Measurements from ENCODE around the gene KISS1. TPM values are rescaled to one million over a fixed set of nuclear protein-coding genes. Genes with fewer than 3 reads are reported as not detected.

KISS1 gene
- total RNA-seq, 1 donor from 2014 or later = not detected

DNA sequence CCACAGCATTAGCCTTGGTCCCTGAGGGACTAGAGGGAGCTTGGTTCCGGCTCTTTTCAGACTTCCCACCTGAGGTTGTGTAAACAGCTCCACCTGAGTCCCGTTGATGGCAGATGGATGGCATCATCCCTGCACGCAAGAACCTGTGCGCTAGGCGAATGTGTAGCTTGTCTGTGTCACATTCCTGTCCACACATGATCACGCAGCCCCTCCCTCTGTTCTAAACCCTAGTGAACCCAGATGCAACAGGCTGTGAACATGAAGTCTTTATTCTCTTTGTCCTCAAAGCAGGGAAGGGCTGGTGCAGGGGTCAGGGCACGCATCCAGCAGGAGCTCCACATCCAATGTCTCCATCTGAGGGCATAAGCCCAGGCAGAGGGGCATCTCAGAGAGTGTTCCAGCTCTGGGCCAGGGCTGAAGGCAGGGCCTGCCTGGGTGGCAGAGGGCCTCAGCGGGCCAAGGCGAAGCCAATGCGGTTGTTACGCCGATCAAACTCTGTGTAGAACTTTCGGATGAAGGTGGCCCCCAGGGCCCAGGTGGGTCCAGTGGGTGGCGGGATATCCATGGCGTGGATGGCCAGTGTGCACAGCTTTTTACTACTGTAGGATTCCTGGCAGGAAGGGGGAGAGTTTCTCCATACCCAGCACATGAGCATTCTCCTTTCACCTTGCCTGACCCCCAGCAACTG, 41.6 kb downstream of the KISS1 start:
- Mint-ChIP-seq H3K36me3 (ENCODE audit: low read depth) (no peaks in the 10 kb centered on the region), H3K4me1 (peaks cover 2% of the 10 kb centered on the region), H3K27me3 (peaks cover 30% of the 10 kb centered on the region), H3K27ac (no peak overlapping the region), H3K4me3 (no peak overlapping the region), H3K9me3 (no peaks in the 10 kb centered on the region)
- POLR2A ChIA-PET = no interaction called here
- TF ChIP-seq, protein P1, sequence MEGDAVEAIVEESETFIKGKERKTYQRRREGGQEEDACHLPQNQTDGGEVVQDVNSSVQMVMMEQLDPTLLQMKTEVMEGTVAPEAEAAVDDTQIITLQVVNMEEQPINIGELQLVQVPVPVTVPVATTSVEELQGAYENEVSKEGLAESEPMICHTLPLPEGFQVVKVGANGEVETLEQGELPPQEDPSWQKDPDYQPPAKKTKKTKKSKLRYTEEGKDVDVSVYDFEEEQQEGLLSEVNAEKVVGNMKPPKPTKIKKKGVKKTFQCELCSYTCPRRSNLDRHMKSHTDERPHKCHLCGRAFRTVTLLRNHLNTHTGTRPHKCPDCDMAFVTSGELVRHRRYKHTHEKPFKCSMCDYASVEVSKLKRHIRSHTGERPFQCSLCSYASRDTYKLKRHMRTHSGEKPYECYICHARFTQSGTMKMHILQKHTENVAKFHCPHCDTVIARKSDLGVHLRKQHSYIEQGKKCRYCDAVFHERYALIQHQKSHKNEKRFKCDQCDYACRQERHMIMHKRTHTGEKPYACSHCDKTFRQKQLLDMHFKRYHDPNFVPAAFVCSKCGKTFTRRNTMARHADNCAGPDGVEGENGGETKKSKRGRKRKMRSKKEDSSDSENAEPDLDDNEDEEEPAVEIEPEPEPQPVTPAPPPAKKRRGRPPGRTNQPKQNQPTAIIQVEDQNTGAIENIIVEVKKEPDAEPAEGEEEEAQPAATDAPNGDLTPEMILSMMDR (IDR thresholded peaks at IDR 0.05) = no peak
- DNase-seq (no peak), ATAC-seq (ENCODE audit: low read depth) (no peak)
- intact Hi-C loops (cut with micrococcal nuclease) = no loop called here
- CTCF ChIA-PET = interaction anchor here (2.1 kb wide), 1 partner anchor 8 kb away, joined by 7 read pairs; no protein-coding TSS in a partner anchor

DNA sequence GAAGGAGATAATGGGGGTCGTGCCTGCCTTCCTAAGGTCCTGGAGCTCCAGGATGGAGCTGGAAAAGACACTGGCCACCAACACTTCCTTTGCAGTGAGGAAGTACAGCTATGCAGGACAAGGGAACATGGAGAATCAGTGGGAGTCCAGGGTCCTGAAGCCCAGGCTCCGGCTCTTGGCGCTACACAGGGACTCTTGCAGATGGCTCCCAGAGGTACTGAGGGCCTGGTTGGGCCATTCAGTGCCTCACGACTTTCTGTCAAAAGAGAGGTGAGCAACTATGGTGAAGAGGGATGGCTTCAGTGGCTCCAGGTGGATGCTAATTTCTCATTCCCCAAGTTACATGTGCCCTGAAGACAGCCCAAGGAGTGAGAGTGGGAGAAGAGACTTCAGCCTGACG, 42.6 kb downstream of the KISS1 start:
- no peaks in the 10 kb centered on the region for H3K36me3 Mint-ChIP-seq (ENCODE audit: low read depth)
- intact Hi-C loops (cut with micrococcal nuclease) = no loop called here
- no peak for ATAC-seq (ENCODE audit: low read depth)

DNA sequence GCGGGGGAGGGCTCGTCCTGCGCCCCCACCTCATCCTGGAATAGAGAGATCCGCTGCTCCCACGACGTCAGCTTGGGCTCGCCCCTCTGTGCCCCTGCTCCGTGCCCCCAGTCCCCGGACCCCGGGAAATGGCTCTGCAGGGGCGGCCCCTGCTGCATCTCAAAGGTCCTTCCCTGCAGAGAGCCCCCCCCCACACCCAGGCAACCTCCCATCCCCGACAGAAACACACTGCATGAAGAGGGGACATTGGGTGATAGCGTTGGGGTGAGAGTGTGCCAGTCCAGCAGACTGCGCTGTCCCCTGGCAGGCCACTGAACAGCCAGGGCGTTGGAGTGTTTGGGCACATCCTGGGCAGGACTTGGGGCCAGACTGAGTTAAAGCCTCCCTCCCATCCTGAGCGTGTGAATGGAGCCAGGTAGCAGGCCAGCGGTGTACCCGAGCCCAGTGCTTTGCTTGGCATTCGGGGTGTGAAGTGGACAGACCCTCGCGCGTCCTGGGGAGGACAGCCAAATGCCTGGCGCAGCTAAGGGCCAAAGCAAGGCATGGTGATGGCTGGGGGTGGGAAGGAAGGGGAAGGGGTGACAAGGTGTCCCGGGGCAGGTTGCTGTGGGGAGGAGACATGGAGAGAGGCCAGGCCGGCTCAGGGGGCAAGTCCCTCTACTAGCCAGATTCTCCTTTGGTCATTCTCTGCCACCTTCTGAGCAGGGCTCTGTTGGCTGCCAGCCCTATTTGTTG, 43.8 kb downstream of the KISS1 start:
- Mint-ChIP-seq H3K27me3 (peaks cover 23% of the 10 kb centered on the region), H3K4me3 (peak overlapping the region; percentile 67), H3K4me1 (peaks cover 2% of the 10 kb centered on the region), H3K9me3 (no peaks in the 10 kb centered on the region), H3K27ac (no peak overlapping the region), H3K36me3 (ENCODE audit: low read depth) (no peaks in the 10 kb centered on the region)
- DNase-seq = no peak
- intact Hi-C loops (cut with micrococcal nuclease) = no loop called here
- ChIA-PET POLR2A (no interaction called here), CTCF (interaction anchor here (0.5 to 2.1 kb wide), 2 partner anchors 10 to 1433 kb away, joined by 4 to 7 read pairs; no protein-coding TSS in a partner anchor)
- ATAC-seq (ENCODE audit: low read depth) = no peak
- TF ChIP-seq, protein P1 (IDR thresholded peaks at IDR 0.05) = no peak

More for the DNA sequence above, 42.6 kb downstream of the KISS1 start:
- H3K27me3 Mint-ChIP-seq = peaks cover 27% of the 10 kb centered on the region
- no peak for DNase-seq
- H3K27ac Mint-ChIP-seq = no peak overlapping the region
- TF ChIP-seq, protein P1 (IDR thresholded peaks at IDR 0.05) = no peak
- H3K9me3 Mint-ChIP-seq = no peaks in the 10 kb centered on the region
- H3K4me1 Mint-ChIP-seq = peaks cover 2% of the 10 kb centered on the region
- ChIA-PET POLR2A (no interaction called here), CTCF (interaction anchor here (2.1 kb wide), 1 partner anchor 9 kb away, joined by 7 read pairs; no protein-coding TSS in a partner anchor)
- no peak overlapping the region for H3K4me3 Mint-ChIP-seq

DNA sequence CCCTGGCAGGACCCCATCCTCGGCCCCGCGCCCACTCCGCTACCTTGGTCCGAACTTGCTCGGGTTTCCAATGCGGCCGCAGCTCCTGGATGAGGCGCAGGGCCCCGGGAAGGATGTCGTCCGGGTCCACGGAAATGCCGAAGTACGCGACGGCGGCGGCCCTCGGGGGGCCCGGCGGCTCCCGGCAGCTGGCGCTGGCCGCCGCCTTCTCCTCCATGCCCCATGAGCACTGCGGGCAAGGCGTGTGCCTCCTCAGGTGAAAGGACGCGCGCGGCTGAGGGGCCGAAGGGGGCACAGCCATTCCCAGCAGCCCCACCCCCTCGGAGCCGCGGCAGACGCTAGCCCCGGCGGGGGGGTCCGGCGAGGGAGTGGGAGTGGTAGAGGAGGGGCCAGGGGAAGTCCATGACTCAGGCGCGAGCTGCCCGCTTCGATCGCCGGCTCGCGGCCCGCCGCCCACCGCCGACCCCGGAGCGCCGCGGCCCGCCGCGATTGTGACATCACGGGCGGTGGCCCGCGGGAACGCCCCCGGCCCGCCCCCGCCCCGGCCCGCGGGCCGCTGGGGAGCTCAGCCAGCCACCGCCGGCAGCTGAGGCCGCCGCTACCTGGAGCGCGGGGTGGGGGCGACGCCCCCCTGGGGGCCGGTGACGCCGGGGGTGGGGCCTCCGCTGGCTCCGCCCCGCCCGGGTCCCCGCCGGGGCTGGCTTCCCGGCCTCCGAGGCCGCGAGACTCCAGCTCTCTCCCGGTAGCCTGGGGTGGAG, 44.6 kb downstream of the KISS1 start, which contains the start of gene ETNK2:
Gene ETNK2, minus strand, starts transcription at position 493 of the 758 bp plus-strand sequence. Its CDS starts 192 bp downstream, at position 301.
- H3K4me3 Mint-ChIP-seq = peak within 1 kb of the TSS; percentile 71
- no peaks in the 10 kb centered on the region for H3K36me3 Mint-ChIP-seq (ENCODE audit: low read depth)
- TF ChIP-seq, protein P1 (IDR thresholded peaks at IDR 0.05) = no peak
- H3K9me3 Mint-ChIP-seq = no peaks in the 10 kb centered on the region
- ChIA-PET CTCF (interaction anchor here (0.5 kb wide), 1 partner anchor 1432 kb away, joined by 4 read pairs; no protein-coding TSS in a partner anchor), POLR2A (no interaction called here)
- H3K27me3 Mint-ChIP-seq = peaks cover 23% of the 10 kb centered on the region
- peaks cover 2% of the 10 kb centered on the region for H3K4me1 Mint-ChIP-seq
- H3K27ac Mint-ChIP-seq = no peak within 1 kb of the TSS
- intact Hi-C loops (cut with micrococcal nuclease) = no loop called here
- ATAC-seq (ENCODE audit: low read depth) = peak; percentile 83
- peak; percentile 59 for DNase-seq

Measured in activated B cell treated with CpG ODN at 0.5 μM for 24 hours (primary cell).